ENCODE measurements around the gene DHX32. TPM values are rescaled to one million over a fixed set of nuclear protein-coding genes. Genes with fewer than 3 reads are reported as not detected.

Gene DHX32
- total RNA-seq, 1 donor from 2014 or later, result 53.4 TPM

DNA sequence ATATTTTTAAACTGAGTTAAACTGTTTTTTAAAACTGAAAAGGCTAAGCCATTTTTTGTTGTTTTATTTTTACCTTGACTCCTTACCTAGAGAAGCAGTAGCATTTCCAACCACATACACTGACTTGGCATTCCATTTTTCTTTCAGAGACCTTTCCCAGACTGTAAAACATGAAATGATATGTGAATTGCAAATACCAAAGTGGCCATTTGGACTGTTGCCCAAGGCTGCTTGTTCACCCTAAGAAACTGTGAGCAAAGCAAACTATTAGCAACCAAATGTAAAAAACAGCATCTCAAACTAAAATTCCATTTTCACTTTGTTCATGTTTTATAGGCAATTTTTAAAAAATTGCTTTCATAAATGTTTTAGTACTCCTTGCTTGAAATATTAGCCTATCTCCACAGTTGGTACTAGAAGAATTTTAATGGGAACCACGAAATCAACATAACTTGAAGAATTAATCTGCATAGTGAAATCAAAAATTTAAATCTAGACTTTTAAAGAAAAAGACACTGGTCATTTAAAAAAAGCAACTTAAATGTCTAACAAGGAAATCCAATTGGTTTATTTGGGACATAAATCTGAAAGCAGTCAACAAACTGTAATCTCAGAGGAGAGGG lies 68.9 kb downstream of the DHX32 start:
- Histone ChIP-seq H3K79me2 (ENCODE audit: low read depth) (no peaks in the 10 kb centered on the region), H3K4me1 (no peaks in the 10 kb centered on the region), H4K20me1 (ENCODE audit: low read depth) (no peaks in the 10 kb centered on the region), H3K27ac (no peak overlapping the region), H2AFZ (replicated peaks) (no peak overlapping the region), H3K9ac (no peak overlapping the region), H3K4me2 (no peak overlapping the region), H3K36me3 (no peaks in the 10 kb centered on the region), H3K9me3 (ENCODE audit: low read depth) (no peaks in the 10 kb centered on the region), H3K27me3 (no peaks in the 10 kb centered on the region), H3K4me3 (no peak overlapping the region), H3F3A (ENCODE audit: low read depth) (no peaks in the 10 kb centered on the region)
- Mint-ChIP-seq H3K27me3 (ENCODE audit: insufficient read depth, low read depth) (no peaks in the 10 kb centered on the region), H3K27ac (no peak overlapping the region), H3K36me3 (peaks cover 12% of the 10 kb centered on the region), H3K9me3 (no peaks in the 10 kb centered on the region), H3K4me1 (peaks cover 11% of the 10 kb centered on the region), H3K4me3 (no peak overlapping the region)
- no peak for TF ChIP-seq EZH2phosphoT487 (IDR thresholded peaks at IDR 0.05)
- no peak for TF ChIP-seq CTCF (IDR thresholded peaks at IDR 0.05)
- TF ChIP-seq EZH2 (IDR thresholded peaks at IDR 0.05), result no peak
- no peak for DNase-seq (ENCODE audit: low spot score)

DNA sequence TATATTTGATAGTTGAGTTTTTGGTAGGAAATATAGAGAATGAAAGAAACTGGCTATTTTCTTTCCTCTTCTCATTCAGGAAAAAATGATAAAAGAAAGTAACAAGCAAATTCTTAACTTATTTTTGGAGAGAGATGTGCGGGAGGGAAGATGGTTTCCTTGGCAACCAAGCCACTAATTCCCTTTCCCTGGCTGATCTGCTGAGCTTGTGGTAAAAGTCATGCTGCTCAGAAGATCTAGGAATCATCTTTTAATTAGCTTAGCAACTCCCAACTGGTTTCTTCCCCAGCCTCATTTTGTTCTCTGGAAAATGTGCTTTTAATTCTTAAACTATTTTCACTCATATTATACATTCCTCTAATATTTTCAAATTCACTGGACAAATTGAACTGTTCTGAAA lies 69.8 kb downstream of the DHX32 start:
- Mint-ChIP-seq H3K27me3 (ENCODE audit: insufficient read depth, low read depth) (no peaks in the 10 kb centered on the region), H3K4me3 (no peak overlapping the region), H3K4me1 (peaks cover 11% of the 10 kb centered on the region), H3K36me3 (peaks cover 12% of the 10 kb centered on the region), H3K9me3 (no peaks in the 10 kb centered on the region), H3K27ac (no peak overlapping the region)
- no peaks in the 10 kb centered on the region for H3K4me1 ChIP-seq
- no peak overlapping the region for H3K27ac ChIP-seq
- no peaks in the 10 kb centered on the region for H3F3A ChIP-seq (ENCODE audit: low read depth)
- no peak overlapping the region for H2AFZ ChIP-seq (replicated peaks)
- no peaks in the 10 kb centered on the region for H3K36me3 ChIP-seq
- TF ChIP-seq CTCF (IDR thresholded peaks at IDR 0.05), result no peak
- H4K20me1 ChIP-seq (ENCODE audit: low read depth), result no peaks in the 10 kb centered on the region
- no peak for DNase-seq (ENCODE audit: low spot score)
- H3K9ac ChIP-seq, result no peak overlapping the region
- no peak overlapping the region for H3K4me3 ChIP-seq
- H3K9me3 ChIP-seq (ENCODE audit: low read depth), result no peaks in the 10 kb centered on the region
- no peaks in the 10 kb centered on the region for H3K79me2 ChIP-seq (ENCODE audit: low read depth)
- no peak overlapping the region for H3K4me2 ChIP-seq
- H3K27me3 ChIP-seq, result no peaks in the 10 kb centered on the region

- no peaks in the 10 kb centered on the region for H3K4me1 ChIP-seq
Observed at GRCh38 chr10:125808047-125808446, 73.0 kb downstream of the DHX32 start.

More at GRCh38 chr10:125808047-125808446, 73.0 kb downstream of the DHX32 start:
- no peak for DNase-seq (ENCODE audit: low spot score)
- no peak for TF ChIP-seq EZH2 (IDR thresholded peaks at IDR 0.05)
- no peak for TF ChIP-seq EZH2phosphoT487 (IDR thresholded peaks at IDR 0.05)
- TF ChIP-seq CTCF (IDR thresholded peaks at IDR 0.05), result no peak
- Histone ChIP-seq H3K9ac (no peak overlapping the region), H3K4me2 (no peak overlapping the region), H3F3A (ENCODE audit: low read depth) (no peaks in the 10 kb centered on the region), H3K9me3 (ENCODE audit: low read depth) (no peaks in the 10 kb centered on the region), H3K79me2 (ENCODE audit: low read depth) (no peaks in the 10 kb centered on the region), H3K27me3 (no peaks in the 10 kb centered on the region), H3K36me3 (no peaks in the 10 kb centered on the region), H2AFZ (replicated peaks) (no peak overlapping the region), H3K27ac (no peak overlapping the region), H4K20me1 (ENCODE audit: low read depth) (no peaks in the 10 kb centered on the region), H3K4me3 (no peak overlapping the region)
- Mint-ChIP-seq H3K4me3 (no peak overlapping the region), H3K27ac (no peak overlapping the region), H3K9me3 (no peaks in the 10 kb centered on the region), H3K4me1 (peaks cover 11% of the 10 kb centered on the region), H3K27me3 (ENCODE audit: insufficient read depth, low read depth) (no peaks in the 10 kb centered on the region), H3K36me3 (peaks cover 13% of the 10 kb centered on the region)
